Mesendoderm (in vitro differentiated cells): ENCODE results near the gene MYH10.

Experiments
- DNase-seq: peaks from one replicate; pipeline ENCODE4 v3.0.0; 2013
- H2AK5ac ChIP-seq: 2 replicates; pipeline ENCODE4 v1.6.1; 2013; ENCODE audit warnings: low read length, inconsistent platforms
- H2BK120ac ChIP-seq: 2 replicates; pipeline ENCODE4 v1.6.1; 2013; ENCODE audit warnings: low read depth, mild to moderate bottlenecking, low read length, moderate library complexity, mixed read lengths
- H2BK15ac ChIP-seq: replicated peaks from 2 replicates; pipeline ENCODE4 v1.6.1; 2013; ENCODE audit warnings: low read depth, mild to moderate bottlenecking, moderate library complexity
- H2BK5ac ChIP-seq: 2 replicates; pipeline ENCODE4 v1.6.1; 2013; ENCODE audit warnings: low read length, inconsistent platforms
- H3K18ac ChIP-seq: 2 replicates; pipeline ENCODE4 v1.6.1; 2013; ENCODE audit warnings: mild to moderate bottlenecking, low read length, mixed read lengths
- H3K23ac ChIP-seq: one replicate; pipeline ENCODE4 v1.6.1; 2013; ENCODE audit warnings: low read length
- H3K27ac ChIP-seq: 2 replicates; pipeline ENCODE4 v1.5.1; 2013; ENCODE audit warnings: low read depth, mild to moderate bottlenecking, inconsistent platforms, low read length, moderate library complexity
- H3K27me3 ChIP-seq: 2 replicates; pipeline ENCODE4 v1.6.1; 2013; ENCODE audit warnings: low read length, control low read depth, mild to moderate bottlenecking, inconsistent platforms; ENCODE audit not compliant: insufficient read depth, poor library complexity
- H3K36me3 ChIP-seq: 2 replicates; pipeline ENCODE4 v1.6.1; 2013; ENCODE audit warnings: low read length, inconsistent platforms; ENCODE audit not compliant: control insufficient read depth, insufficient read depth
- H3K4ac ChIP-seq: one replicate; pipeline ENCODE4 v1.6.1; 2013; ENCODE audit warnings: low read depth, mild to moderate bottlenecking, low read length, moderate library complexity
- H3K4me1 ChIP-seq: 2 replicates; pipeline ENCODE4 v1.6.1; 2013; ENCODE audit warnings: low read depth, low read length, inconsistent platforms; ENCODE audit not compliant: control insufficient read depth
- H3K4me2 ChIP-seq: 2 replicates; pipeline ENCODE4 v1.6.1; 2013; ENCODE audit warnings: low read length
- H3K4me3 ChIP-seq: 2 replicates; pipeline ENCODE4 v1.5.1; 2013; ENCODE audit warnings: mild to moderate bottlenecking, low read length
- H3K56ac ChIP-seq: one replicate; pipeline ENCODE4 v1.6.1; 2013; ENCODE audit warnings: low read length
- H3K79me1 ChIP-seq: 2 replicates; pipeline ENCODE4 v1.6.1; 2013; ENCODE audit warnings: low read length, inconsistent platforms
- H3K79me2 ChIP-seq: 2 replicates; pipeline ENCODE4 v1.6.1; 2013; ENCODE audit warnings: mild to moderate bottlenecking, low read length; ENCODE audit not compliant: control insufficient read depth, insufficient read depth
- H3K9ac ChIP-seq: 2 replicates; pipeline ENCODE4 v1.6.1; 2013; ENCODE audit warnings: low read length, inconsistent platforms
- H4K5ac ChIP-seq: one replicate; pipeline ENCODE4 v1.6.1; 2013; ENCODE audit warnings: low read length
- H4K8ac ChIP-seq: one replicate; pipeline ENCODE4 v1.6.1; 2013; ENCODE audit warnings: low read depth, mild to moderate bottlenecking, control low read depth, low read length, moderate library complexity
- WGBS: extraction: QIAGEN DNeasy Blood & Tissue Kit; methylation state at CpG from one replicate; pipeline ENCODE4 v1.1.7; 2013; ENCODE audit warnings: low lambda C conversion rate, missing lambda C conversion rate; ENCODE audit not compliant: insufficient coverage; ENCODE audit errors: extremely low coverage; 5-methylcytosine and 5-hydroxymethylcytosine counted together

The MYH10 gene

GRCh38 chr17:8441690-8442089, 188.8 kb downstream of the MYH10 start:
- no peaks in the 10 kb centered on the region for H3K4me1 ChIP-seq
- H2BK15ac ChIP-seq: no peak overlapping the region
- H4K8ac ChIP-seq: peak overlapping the region; percentile 5
- no peak overlapping the region for H2BK5ac ChIP-seq
- no peaks in the 10 kb centered on the region for H3K27me3 ChIP-seq
- H3K79me1 ChIP-seq: peaks cover 19% of the 10 kb centered on the region
- H3K4me3 ChIP-seq: no peak overlapping the region
- H3K79me2 ChIP-seq: peaks cover 41% of the 10 kb centered on the region
- no peak overlapping the region for H2BK120ac ChIP-seq
- peaks cover 1% of the 10 kb centered on the region for H3K36me3 ChIP-seq
- WGBS: no CpG with 5 or more reads among the region's 2 CpGs
- H4K5ac ChIP-seq: no peak overlapping the region
- H3K4ac ChIP-seq: no peak overlapping the region
- H2AK5ac ChIP-seq: no peak overlapping the region
- H3K9ac ChIP-seq: no peak overlapping the region
- no peak overlapping the region for H3K4me2 ChIP-seq
- no peak overlapping the region for H3K23ac ChIP-seq
- H3K56ac ChIP-seq: no peak overlapping the region
- H3K18ac ChIP-seq: no peak overlapping the region
- DNase-seq: no peak
- no peak overlapping the region for H3K27ac ChIP-seq

DNA sequence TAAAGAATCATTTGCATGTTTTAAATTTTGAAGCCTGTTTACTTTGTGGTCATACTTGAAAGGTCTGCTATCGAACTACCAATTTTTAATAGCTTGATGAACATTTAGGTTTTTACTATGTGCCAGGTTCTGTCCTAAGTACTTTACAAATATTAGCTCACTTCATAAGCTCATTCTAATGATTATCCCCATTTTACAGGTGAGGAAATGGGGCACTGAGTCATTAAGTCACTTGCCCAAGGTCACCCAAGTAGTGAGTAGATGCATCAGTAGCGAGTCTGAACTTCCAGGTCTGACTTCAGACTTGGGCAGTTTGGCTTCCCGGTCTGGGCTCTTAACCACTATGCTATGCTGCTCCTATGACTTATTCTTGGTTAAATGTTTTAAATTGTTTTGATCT, 190.8 kb downstream of the MYH10 start:
- H2BK15ac ChIP-seq: no peak overlapping the region
- H2BK120ac ChIP-seq: no peak overlapping the region
- no peak overlapping the region for H4K5ac ChIP-seq
- H3K4me1 ChIP-seq: no peaks in the 10 kb centered on the region
- no peak overlapping the region for H3K27ac ChIP-seq
- peaks cover 1% of the 10 kb centered on the region for H3K36me3 ChIP-seq
- no peak overlapping the region for H3K18ac ChIP-seq
- no peak overlapping the region for H2AK5ac ChIP-seq
- peaks cover 42% of the 10 kb centered on the region for H3K79me2 ChIP-seq
- H2BK5ac ChIP-seq: no peak overlapping the region
- H3K79me1 ChIP-seq: peaks cover 19% of the 10 kb centered on the region
- H3K23ac ChIP-seq: no peak overlapping the region
- H3K4ac ChIP-seq: no peak overlapping the region
- no peak overlapping the region for H4K8ac ChIP-seq
- no peak overlapping the region for H3K4me3 ChIP-seq
- no peaks in the 10 kb centered on the region for H3K27me3 ChIP-seq
- no peak overlapping the region for H3K56ac ChIP-seq
- WGBS: no CpG with 5 or more reads among the region's 3 CpGs
- no peak for DNase-seq
- H3K4me2 ChIP-seq: no peak overlapping the region
- no peak overlapping the region for H3K9ac ChIP-seq

DNA sequence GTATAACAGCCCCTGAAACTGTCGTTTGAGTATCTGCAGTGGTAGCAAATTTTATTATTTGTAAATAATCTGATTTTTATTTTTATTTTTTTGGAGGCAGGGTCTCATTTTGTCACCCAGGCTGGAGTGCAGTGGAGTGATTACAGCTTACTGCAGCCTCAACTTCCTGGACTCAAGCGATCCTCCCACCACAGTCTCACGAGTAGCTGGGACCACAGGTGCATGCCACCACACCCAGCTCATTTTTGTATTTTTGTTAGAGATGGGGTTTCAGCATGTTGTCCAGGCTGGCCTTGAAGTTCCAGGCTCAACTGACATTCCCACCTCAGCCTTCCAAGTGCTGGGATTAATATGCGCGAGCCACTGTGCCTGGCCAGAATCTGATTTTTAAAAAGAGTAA, 192.1 kb downstream of the MYH10 start:
- no peak overlapping the region for H3K56ac ChIP-seq

DNA sequence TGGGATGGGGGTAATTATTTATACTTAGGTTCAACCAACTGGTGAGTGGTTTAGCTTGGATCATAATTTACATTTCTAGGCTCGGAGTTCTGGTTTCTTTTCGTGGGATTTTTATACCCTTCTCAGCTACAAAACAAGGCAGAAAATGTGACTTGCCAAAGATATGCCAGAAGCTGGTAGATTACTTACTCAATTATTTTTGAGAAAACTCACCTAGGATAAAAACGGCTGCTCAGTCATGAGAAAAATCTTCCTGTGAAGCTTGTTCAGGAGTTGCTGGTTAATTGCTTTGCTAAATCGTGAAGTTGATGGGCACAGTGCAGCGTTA, 193.7 kb downstream of the MYH10 start:
- Histone ChIP-seq H3K23ac (no peak overlapping the region), H3K56ac (peak overlapping the region; percentile 94), H2BK15ac (no peak overlapping the region), H2BK120ac (no peak overlapping the region), H2BK5ac (no peak overlapping the region), H3K27me3 (no peaks in the 10 kb centered on the region), H2AK5ac (no peak overlapping the region), H3K4me1 (no peaks in the 10 kb centered on the region), H3K18ac (no peak overlapping the region), H3K79me1 (peaks cover 7% of the 10 kb centered on the region), H3K4ac (no peak overlapping the region), H4K5ac (no peak overlapping the region), H3K4me3 (peak overlapping the region; percentile 83), H3K4me2 (peak overlapping the region; percentile 73), H3K27ac (no peak overlapping the region), H3K36me3 (no peaks in the 10 kb centered on the region), H3K79me2 (peaks cover 33% of the 10 kb centered on the region), H4K8ac (no peak overlapping the region), H3K9ac (peak overlapping the region; percentile 92)
- DNase-seq: no peak
- WGBS: no CpG with 5 or more reads among the region's 5 CpGs

More for the DNA sequence above, 192.1 kb downstream of the MYH10 start:
- no peak overlapping the region for H2BK120ac ChIP-seq
- H4K8ac ChIP-seq: no peak overlapping the region
- H3K79me1 ChIP-seq: peaks cover 13% of the 10 kb centered on the region
- peaks cover 40% of the 10 kb centered on the region for H3K79me2 ChIP-seq
- no peak overlapping the region for H3K4me2 ChIP-seq
- H3K27ac ChIP-seq: no peak overlapping the region
- no peak for DNase-seq
- H3K18ac ChIP-seq: no peak overlapping the region
- no peak overlapping the region for H3K4me3 ChIP-seq
- WGBS: no CpG with 5 or more reads among the region's 5 CpGs
- H2BK15ac ChIP-seq: no peak overlapping the region
- H3K27me3 ChIP-seq: no peaks in the 10 kb centered on the region
- H3K4ac ChIP-seq: no peak overlapping the region
- H3K23ac ChIP-seq: no peak overlapping the region
- no peaks in the 10 kb centered on the region for H3K36me3 ChIP-seq
- no peaks in the 10 kb centered on the region for H3K4me1 ChIP-seq
- H2AK5ac ChIP-seq: no peak overlapping the region
- H4K5ac ChIP-seq: no peak overlapping the region
- no peak overlapping the region for H2BK5ac ChIP-seq
- no peak overlapping the region for H3K9ac ChIP-seq

GRCh38 chr17:8436169-8436843, 194.2 kb downstream of the MYH10 start:
- H3K79me2 ChIP-seq: peaks cover 29% of the 10 kb centered on the region
- H3K27ac ChIP-seq: peak overlapping the region; percentile 96
- H2BK120ac ChIP-seq: peak overlapping the region; percentile 0
- DNase-seq: peak; percentile 91
- H4K8ac ChIP-seq: no peak overlapping the region
- peak overlapping the region; percentile 92 for H3K9ac ChIP-seq
- no peak overlapping the region for H2AK5ac ChIP-seq
- H3K36me3 ChIP-seq: no peaks in the 10 kb centered on the region
- no peaks in the 10 kb centered on the region for H3K4me1 ChIP-seq
- peak overlapping the region; percentile 83 for H3K4me3 ChIP-seq
- no peak overlapping the region for H3K4ac ChIP-seq
- no peak overlapping the region for H3K23ac ChIP-seq
- no peak overlapping the region for H2BK15ac ChIP-seq
- no peak overlapping the region for H2BK5ac ChIP-seq
- H3K18ac ChIP-seq: peak overlapping the region; percentile 86
- H3K56ac ChIP-seq: peak overlapping the region; percentile 94
- H3K4me2 ChIP-seq: peak overlapping the region; percentile 73
- H3K79me1 ChIP-seq: peaks cover 4% of the 10 kb centered on the region
- WGBS: no CpG with 5 or more reads among the region's 43 CpGs
- H4K5ac ChIP-seq: no peak overlapping the region
- H3K27me3 ChIP-seq: no peaks in the 10 kb centered on the region
